Stimulated activated CD8-positive, alpha-beta memory T cell treated with anti-CD3 and anti-CD28 coated beads, Interleukin-4, amount 100 ng/mL, for 48 hours (primary cell): ENCODE results near the gene TCP11X2.
"Not testable (repeated sequence)": the region's sequence is repeated elsewhere in the genome, so short reads cannot be mapped to it uniquely, and the experiment has no call there.

Experiments used
- DNase-seq: peaks from one replicate; pipeline ENCODE4 v3.0.0-alpha.2; 2020

Gene TCP11X2

DNA sequence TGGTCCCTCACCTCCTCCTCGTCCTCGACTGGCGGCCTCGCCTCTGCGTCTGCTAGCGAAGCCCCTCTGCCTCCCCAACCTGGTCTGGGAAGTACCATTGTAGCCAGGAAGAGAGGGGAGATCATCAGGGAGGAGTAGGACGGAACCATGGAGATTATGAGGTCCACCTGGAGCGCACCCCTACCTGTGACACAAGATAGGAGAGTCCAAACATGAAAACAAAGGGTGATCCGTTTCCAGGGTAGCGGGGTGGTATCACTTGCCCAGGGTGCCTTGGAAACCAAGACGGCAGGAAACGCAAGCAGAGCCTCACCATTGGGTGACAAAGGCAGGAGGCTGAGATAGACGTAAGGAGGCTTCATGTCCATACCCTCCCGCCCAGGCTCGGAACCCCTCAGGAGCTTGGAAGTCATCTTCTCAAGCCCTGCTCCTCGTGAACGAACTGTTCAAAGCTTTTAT lies at the start of gene TCP11X2:
TCP11X2 (minus strand) TSS at position 51 of the 459 bp plus-strand sequence.
- DNase-seq: not testable (repeated sequence)

DNA sequence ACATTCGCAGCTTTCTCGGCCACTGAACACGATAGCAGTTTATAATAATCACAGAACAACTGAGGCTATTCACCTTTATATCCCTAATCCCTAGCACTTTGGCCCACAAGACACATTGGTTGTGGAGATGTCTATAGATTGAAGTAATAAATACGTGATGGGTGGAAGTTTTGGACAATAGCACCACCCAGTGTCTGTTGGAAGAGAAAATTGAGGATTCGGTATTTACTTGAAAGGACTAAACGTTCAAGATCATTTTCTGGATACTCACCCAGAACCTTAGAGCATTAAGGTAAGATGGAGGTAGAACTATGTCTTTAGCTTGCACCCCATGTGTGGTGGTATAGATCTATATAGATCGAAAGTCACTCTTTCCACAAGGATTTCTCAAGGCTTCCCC lies 45.7 kb upstream of the TCP11X2 start:
- no peak for DNase-seq

DNA sequence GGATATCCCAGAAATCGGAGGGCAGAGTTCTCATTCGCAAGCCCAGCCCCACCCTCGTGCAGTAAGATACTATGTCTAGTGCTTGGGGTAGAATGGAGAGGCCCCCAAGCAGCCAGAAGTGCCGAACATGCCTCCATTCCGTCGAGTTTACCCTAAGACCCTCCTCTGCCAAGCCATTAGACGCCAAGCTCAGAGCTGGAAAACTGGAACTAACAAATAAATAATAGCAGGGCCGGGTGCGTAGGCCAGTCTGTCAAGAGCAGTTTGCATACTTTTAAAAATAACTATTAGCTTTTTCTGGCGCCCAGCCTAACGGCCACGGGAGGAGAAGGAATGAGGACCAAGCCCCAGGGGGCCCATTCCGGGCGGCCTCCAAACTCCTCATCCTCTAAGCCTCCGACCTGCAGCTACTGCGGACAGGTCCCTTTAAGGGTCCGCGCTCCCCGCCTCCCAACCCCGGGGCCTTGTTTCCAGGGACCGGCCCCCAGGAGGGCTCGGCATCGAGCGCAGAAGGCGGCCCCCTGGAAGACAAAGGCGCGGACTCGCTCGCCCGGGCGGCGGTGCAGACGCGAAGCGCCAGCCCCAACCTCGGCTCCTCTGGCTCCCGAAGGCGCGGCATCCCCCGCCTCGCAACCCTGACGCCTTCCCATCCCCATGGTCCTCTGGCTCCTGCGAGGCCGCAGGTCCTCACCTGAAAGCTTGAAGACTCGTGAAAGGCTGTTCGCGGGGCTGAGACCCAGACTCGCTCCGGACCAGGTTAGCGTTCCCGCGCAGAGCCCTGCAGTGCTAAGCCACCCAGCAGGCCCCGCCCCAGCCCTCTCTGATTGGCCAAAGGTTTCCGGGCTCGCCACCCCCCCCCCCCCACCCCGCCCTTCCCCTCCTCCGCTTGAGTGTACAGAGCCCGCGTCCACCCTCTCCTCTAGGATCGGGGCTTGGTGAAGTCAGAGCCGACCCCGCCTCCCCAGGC lies 44.6 kb upstream of the TCP11X2 start, which contains the start of gene TMSB15A:
TMSB15A (minus strand) TSS at position 765 of the 967 bp plus-strand sequence.
- DNase-seq: peak; percentile 68

DNA sequence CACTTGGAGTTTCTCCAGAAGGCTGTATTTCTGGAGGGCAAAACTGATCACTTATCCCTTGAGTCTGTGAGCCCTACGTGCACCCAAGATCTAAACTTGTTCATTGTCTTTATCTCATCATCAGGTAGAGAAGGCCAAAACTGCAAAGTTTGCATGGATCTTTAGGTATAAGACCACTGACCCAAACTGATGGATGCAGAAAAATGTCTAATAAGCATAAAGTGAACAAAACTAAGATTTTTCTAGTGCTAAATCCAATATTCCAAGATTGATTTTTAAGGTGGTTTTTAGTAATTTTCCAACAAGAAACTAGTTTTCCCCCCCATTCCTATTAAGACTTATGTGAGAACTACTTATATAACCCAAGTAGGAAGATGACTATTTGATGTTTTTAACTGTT lies 42.9 kb upstream of the TCP11X2 start:
- DNase-seq: no peak

DNA sequence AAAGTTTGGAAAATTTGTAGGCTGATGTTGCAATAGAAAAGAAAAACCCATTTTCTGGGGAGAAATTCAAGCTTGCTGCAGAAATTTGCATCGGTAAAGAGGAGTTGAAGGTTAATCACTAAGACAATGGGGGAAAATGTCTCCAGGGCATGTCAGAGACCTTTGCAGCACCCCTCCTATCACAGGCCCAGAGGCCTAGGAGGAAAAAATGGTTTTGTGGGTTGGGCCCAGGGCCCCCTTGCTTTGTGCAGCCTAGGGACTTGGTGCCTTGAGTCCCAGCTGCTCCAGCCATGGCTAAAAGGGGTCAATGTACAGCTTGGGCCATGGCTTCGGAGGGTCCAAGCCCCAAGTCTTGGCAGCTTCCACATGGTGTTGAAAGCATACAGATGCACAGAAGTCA lies 27.1 kb upstream of the TCP11X2 start:
- DNase-seq: no peak

DNA sequence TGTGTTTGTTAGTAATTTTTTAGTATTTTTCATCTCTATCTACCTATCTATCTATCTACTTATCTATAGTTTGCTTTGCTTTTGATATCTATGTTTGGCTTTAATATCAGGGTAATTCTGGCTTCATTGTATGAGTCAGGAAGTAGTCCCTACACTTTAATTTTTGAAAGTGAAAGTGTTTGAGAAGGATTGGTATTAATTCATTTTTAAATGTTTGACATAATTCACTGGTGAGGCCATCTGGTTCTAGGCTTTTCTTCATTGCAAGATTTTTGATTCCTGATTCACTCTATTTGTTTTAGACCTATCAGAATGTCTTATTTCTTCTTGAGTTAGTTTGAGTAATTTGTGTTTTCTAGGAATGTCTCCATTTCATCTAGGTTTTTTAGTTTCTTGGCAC lies 20.2 kb upstream of the TCP11X2 start:
- no peak for DNase-seq

DNA sequence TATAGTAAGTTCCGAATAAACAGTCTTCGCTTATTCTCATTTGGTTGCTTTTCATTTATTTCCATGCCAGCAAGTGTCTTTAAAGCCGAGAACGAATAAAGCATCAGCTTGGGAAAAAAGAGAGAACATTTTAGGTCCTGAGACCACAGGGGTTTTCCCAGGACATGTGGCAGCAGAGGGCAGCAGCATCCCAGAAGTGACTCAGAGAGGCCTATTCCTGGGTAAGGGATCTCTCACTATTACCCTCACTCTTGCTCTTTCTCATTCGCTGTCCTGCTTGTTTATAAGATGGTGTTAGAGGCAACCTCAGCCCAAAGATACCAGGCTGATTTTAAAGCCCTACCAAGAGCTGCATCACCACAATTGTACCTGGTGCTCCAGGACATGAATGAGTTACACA lies 7.2 kb upstream of the TCP11X2 start:
- not testable (repeated sequence) for DNase-seq

DNA sequence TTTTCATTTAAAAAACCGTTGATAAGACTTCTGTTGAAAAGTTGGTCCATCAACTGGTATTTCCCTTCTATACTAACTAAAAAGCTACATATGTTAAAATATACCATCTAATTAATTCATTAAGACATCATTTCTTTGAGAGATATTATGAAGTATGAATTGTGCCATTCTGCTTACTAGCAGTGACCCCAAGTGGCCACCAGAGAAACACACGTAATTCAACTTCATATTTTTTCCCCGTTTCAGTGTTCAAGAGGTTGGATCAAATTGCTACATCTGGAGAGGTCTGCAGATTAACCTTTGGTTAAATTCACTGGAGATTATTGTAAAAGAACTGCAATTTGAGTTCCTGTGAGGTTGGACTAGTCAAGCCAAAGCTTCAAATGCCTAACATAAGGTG lies 1.4 kb downstream of the TCP11X2 start:
- not testable (repeated sequence) for DNase-seq

DNA sequence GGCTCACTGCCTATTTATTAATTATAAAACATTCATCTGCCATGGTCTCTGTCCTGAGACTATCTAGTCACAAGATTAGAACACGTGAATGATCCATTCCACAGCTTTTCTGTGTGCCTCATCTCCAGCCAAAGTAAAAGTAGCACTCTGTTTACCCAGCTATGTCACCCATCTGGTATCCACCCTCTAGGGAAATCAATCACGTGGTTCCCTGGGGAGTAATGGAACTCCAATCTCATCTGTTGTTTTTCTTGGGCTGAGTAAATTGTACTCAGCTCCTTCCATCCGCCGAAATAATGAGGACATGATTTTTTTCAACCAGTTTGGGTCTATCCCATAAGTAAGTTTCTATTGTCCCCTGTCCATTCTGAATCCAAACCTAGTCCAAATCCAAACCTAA lies 13.0 kb downstream of the TCP11X2 start:
- not testable (repeated sequence) for DNase-seq

DNA sequence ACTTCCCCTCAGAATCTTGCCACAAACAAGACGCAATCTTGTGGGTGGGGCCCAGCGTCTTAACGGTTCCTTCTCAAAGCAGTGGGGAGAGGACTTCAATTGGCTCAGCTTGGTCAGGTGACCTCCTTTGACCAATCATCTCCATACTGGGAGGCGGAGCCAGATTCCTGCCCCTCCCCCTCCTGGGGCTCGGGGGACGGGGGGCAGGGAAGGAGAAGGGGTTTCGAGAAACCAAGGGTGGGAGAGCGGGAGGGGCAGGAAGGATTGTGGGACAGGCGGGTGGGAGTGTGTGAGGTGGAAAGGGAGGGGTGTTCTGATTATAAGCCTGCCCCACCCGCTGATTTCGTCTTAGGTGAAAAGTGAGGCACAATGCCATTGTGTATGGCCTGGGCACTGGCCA lies 31.7 kb downstream of the TCP11X2 start, which contains the start of gene NXF2B:
NXF2B (minus strand) TSS at position 101 of the 400 bp plus-strand sequence. CDS start 59,972 bp downstream, outside the sequence.
- DNase-seq: not testable (repeated sequence)

DNA sequence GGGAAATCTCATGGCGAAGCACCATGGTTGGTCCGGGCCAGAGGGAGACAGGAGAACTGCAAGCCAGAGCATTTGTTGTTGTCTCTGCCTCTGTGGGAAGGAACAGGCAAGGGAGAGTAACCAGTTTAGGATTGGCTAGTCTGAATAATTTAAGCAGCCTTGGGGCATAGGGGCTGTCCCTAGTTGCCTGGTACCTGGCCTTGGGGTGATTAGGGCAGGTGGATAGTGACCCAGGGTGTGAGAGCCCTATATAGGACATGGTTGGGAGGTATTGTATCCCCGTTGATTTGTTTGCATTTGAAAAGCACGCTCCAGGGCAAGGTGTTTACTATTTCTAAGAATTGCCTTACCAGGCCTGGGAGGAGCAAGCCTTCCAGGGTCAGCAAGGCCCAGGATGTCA lies 57.1 kb downstream of the TCP11X2 start:
- DNase-seq: not testable (repeated sequence)
